CD4-positive, alpha-beta T cell treated with Interleukin-15 for 1 hour (primary cell): ENCODE data around the gene SNN.

Source experiments
- DNase-seq: peaks from one replicate; pipeline ENCODE4 v3.0.0-alpha.2; 2020

The SNN gene

GRCh38 chr16:11705311-11706025 lies 37.2 kb downstream of the SNN start:
- no peak for DNase-seq

- DNase-seq = no peak
Measured at GRCh38 chr16:11706180-11706742, 38.0 kb downstream of the SNN start.

- no peak for DNase-seq
Measured at GRCh38 chr16:11707679-11708197, 39.5 kb downstream of the SNN start.

GRCh38 chr16:11708421-11708820 lies 40.2 kb downstream of the SNN start:
- DNase-seq = no peak

- DNase-seq = no peak
Measured at GRCh38 chr16:11711662-11712061, 43.4 kb downstream of the SNN start.

GRCh38 chr16:11712122-11712521 lies 43.9 kb downstream of the SNN start:
- DNase-seq = no peak

- no peak for DNase-seq
Measured at GRCh38 chr16:11715246-11715947, 47.1 kb downstream of the SNN start.

GRCh38 chr16:11716336-11716735 lies 48.1 kb downstream of the SNN start:
- DNase-seq = no peak

GRCh38 chr16:11717811-11718210 lies 49.6 kb downstream of the SNN start:
- DNase-seq = no peak

GRCh38 chr16:11719171-11719570 lies 50.9 kb downstream of the SNN start:
- DNase-seq = no peak

GRCh38 chr16:11719762-11720161 lies 51.5 kb downstream of the SNN start:
- DNase-seq = no peak

- no peak for DNase-seq
Measured at GRCh38 chr16:11721781-11722467, 53.7 kb downstream of the SNN start.

GRCh38 chr16:11722468-11722808 lies 54.2 kb downstream of the SNN start:
- no peak for DNase-seq

GRCh38 chr16:11725457-11725856 lies 57.2 kb downstream of the SNN start:
- no peak for DNase-seq

GRCh38 chr16:11726008-11726407 lies 57.8 kb downstream of the SNN start:
- no peak for DNase-seq

GRCh38 chr16:11727796-11728543 lies 59.7 kb downstream of the SNN start:
- DNase-seq = no peak
